Activated naive CD8-positive, alpha-beta T cell (primary cell): ENCODE measurements around the gene GPR42.

Experiments used
- H3K27ac Mint-ChIP-seq: one replicate; pipeline ENCODE4 v1.8.0; 2021; ENCODE audit warnings: mixed read lengths
- H3K27me3 Mint-ChIP-seq: one replicate; pipeline ENCODE4 v1.8.0; 2021; ENCODE audit warnings: mixed read lengths
- H3K36me3 Mint-ChIP-seq: one replicate; pipeline ENCODE4 v1.8.0; 2021; ENCODE audit warnings: mixed read lengths
- H3K4me1 Mint-ChIP-seq: one replicate; pipeline ENCODE4 v1.8.0; 2021; ENCODE audit warnings: low read depth, mixed read lengths
- H3K4me3 Mint-ChIP-seq: one replicate; pipeline ENCODE4 v1.8.0; 2021; ENCODE audit warnings: mild to moderate bottlenecking, mixed read lengths
- H3K9me3 Mint-ChIP-seq: one replicate; pipeline ENCODE4 v1.8.0; 2021; ENCODE audit warnings: low read depth, mixed read lengths

GPR42 gene, protein sequence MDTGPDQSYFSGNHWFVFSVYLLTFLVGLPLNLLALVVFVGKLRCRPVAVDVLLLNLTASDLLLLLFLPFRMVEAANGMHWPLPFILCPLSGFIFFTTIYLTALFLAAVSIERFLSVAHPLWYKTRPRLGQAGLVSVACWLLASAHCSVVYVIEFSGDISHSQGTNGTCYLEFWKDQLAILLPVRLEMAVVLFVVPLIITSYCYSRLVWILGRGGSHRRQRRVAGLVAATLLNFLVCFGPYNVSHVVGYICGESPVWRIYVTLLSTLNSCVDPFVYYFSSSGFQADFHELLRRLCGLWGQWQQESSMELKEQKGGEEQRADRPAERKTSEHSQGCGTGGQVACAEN

DNA sequence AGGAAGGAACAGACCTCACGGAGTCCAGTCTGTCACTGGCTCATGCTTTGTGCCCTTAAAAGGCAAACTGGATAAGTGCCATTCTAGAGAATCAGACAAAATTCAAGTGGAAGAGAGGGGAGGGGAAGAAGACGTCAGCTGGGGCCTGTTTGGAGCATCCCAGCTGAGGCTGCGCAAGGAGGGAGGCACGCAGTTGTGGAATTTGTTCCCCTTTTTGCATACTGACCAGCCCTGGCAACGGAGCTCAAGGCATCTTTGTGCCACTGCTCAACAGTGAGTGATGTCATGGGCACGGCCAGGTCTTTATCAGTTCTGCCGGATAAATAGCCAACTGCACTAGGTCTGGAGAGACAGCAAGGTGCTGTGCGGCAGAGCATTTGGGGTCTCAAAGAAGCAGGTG lies at the start of gene GPR42:
GPR42 (plus strand) TSS at position 347 of the 400 bp plus-strand sequence. CDS start 292 bp downstream, outside the sequence.
- H3K9me3 Mint-ChIP-seq = no peaks in the 10 kb centered on the region
- H3K4me3 Mint-ChIP-seq = no peak within 1 kb of the TSS
- no peaks in the 10 kb centered on the region for H3K36me3 Mint-ChIP-seq
- no peak within 1 kb of the TSS for H3K27ac Mint-ChIP-seq
- peaks cover 6% of the 10 kb centered on the region for H3K27me3 Mint-ChIP-seq
- H3K4me1 Mint-ChIP-seq = no peaks in the 10 kb centered on the region

DNA sequence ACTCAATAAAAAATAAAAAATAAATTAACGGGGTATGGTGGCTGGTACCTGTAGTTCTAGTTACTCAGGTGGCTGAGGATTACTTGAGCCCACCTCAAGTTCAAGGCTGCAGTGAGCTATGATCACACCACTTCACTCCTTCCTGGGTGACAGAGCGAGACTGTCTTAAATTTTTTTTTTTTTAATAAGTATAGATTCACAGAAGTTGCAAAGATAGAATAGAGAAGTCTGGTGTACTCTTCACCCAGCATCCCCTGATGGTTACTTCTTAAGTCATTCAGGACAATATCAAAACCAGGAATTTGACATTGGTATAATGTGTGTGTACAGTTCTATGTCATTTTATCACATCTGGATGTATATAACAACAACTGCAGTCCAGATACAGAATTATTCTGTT lies 49.6 kb upstream of the GPR42 start:
- H3K4me1 Mint-ChIP-seq = peaks cover 8% of the 10 kb centered on the region
- no peak overlapping the region for H3K4me3 Mint-ChIP-seq
- no peak overlapping the region for H3K27ac Mint-ChIP-seq
- no peaks in the 10 kb centered on the region for H3K27me3 Mint-ChIP-seq
- H3K36me3 Mint-ChIP-seq = peaks cover 2% of the 10 kb centered on the region
- H3K9me3 Mint-ChIP-seq = peaks cover 7% of the 10 kb centered on the region

DNA sequence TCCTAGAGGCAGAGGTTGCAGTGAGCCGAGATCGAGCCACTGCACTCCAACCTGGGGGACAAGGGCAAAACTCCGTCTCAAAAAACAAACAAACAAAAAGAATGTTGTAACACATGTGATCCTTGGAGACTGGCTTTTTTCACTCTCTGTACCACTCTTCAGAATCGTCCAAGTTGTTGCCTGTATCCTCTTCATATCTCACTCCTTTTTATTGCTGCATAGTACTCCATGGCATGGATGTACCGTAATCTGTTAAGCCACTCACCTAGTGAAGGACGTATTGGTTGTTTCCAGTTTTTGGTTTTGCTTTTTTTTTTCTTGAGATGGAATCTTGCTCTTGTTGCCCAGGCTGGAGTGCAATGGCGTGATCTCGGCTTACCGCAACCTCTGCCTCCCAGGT lies 48.9 kb upstream of the GPR42 start:
- H3K36me3 Mint-ChIP-seq = peaks cover 2% of the 10 kb centered on the region
- no peak overlapping the region for H3K27ac Mint-ChIP-seq
- peaks cover 7% of the 10 kb centered on the region for H3K9me3 Mint-ChIP-seq
- H3K4me1 Mint-ChIP-seq = peaks cover 8% of the 10 kb centered on the region
- no peaks in the 10 kb centered on the region for H3K27me3 Mint-ChIP-seq
- no peak overlapping the region for H3K4me3 Mint-ChIP-seq

DNA sequence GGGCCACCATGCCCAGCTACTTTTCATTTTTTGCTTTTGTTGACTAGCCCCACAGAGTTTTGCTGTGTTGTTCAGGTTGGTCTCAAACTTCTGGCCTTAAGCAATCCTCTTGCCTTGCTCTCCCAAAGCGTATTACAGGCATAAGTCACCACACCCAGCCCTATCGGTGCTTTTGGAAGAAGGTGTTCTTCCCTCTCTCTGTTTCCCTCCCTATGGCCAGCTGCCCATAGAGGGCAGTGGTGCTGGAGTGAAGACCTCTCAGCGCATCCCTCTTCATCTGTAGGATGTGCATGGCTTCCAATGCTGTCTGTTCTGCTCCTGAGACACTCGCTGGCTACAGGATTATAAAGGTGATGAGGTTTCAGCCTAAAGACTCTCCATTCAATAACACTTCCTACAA lies 43.2 kb upstream of the GPR42 start:
- Mint-ChIP-seq H3K4me1 (peaks cover 10% of the 10 kb centered on the region), H3K27ac (no peak overlapping the region), H3K27me3 (peaks cover 2% of the 10 kb centered on the region), H3K4me3 (no peak overlapping the region), H3K9me3 (peaks cover under 1% of the 10 kb centered on the region), H3K36me3 (no peaks in the 10 kb centered on the region)

DNA sequence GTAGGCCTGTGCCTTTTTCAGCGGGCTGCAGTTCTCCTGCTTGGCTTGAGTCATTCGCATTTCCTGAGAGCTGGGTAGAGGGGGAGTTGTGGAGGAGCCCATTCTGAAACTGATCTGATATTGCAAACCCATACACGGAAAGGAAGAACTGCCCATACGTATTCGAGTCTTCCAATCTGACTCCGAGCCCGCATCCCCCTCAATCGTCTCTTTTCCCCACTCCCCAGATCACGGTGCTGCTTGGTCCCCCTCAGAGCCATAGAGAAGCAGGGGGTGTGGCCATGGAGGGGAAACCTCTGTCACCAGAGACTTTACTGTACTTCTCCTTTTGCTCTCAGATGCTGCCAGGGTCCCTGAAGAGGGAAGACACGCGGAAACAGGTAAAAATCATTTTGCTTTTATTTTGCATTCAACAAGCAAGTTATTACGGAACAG lies 42.0 kb upstream of the GPR42 start, which contains the start of gene CD22:
CD22 (plus strand) TSS at position 337 of the 435 bp plus-strand sequence. CDS start 2,854 bp downstream, outside the sequence.
- Mint-ChIP-seq H3K4me3 (no peak within 1 kb of the TSS), H3K27me3 (peaks cover 2% of the 10 kb centered on the region), H3K4me1 (peaks cover 19% of the 10 kb centered on the region), H3K36me3 (no peaks in the 10 kb centered on the region), H3K27ac (no peak within 1 kb of the TSS), H3K9me3 (no peaks in the 10 kb centered on the region)

DNA sequence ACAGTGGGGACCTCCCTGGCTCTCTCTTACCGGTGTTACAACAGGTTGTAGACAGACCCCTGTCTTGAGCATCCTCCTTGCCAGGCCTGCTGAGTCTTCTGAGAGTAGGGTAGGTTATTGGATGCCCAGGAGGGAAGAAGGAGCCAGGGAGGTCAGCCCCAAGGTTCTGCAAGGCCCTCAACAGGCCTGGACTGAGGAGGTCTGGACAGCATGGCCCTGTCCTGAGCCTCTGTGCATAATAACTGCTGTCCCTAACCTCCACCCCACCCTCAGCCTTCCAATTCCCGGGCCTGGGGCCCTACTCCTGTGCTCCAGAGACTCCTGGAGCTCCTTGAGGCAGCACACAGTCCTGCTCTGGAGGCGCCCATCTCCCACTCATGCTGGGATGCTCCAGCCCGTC lies 41.5 kb upstream of the GPR42 start:
- H3K27me3 Mint-ChIP-seq = peaks cover 2% of the 10 kb centered on the region
- H3K9me3 Mint-ChIP-seq = no peaks in the 10 kb centered on the region
- H3K27ac Mint-ChIP-seq = no peak overlapping the region
- peaks cover 19% of the 10 kb centered on the region for H3K4me1 Mint-ChIP-seq
- no peaks in the 10 kb centered on the region for H3K36me3 Mint-ChIP-seq
- H3K4me3 Mint-ChIP-seq = no peak overlapping the region

DNA sequence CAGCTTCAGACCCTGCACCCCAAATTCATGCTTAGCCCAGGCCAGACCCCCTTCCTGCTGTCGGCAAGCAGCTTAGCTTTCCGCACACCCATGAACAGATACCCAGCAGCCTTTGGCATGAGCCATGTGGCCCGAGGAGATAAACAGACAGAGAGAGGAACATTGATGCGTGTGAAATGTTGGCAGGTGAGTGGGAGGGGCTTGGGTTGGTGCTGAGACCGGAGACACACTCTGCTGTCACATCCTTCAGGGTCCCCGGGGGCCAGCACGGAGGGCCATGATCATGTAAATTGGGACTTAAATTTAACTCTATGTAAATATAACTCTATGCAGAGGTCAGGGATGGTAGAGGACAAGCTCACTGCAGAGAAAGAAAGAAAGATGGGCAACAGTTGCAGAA lies 40.4 kb upstream of the GPR42 start:
- no peak overlapping the region for H3K27ac Mint-ChIP-seq

DNA sequence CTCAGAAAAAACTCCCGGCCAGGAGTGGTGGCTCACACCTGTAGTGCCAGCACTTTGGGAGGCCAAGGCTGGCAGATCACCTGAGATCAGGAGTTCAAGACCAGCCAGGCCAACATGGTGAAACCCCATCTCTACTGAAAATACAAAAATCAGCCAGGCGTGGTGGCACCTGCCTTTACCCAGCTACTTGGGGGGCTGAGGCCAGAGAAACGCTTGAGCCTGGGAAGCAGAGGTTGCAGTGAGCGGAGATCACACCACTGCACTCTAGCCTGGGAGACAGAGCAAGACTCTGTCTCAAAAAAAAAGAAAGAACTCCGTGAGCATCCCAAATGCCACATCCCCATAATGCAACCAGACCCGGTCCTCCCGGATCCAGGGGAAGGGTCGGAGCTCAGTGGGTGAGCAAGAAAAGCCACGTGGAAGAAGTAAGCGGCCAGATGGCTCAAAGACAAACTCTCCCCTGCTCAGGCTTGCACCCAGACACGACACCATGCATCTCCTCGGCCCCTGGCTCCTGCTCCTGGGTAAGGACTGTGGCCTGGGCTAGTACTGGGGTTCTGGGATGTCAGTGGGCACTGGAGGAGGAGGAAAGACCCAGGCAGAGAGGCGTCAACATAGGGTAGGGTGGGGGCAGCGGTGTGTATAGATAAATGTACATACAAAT lies 39.2 kb upstream of the GPR42 start:
- no peak overlapping the region for H3K4me3 Mint-ChIP-seq
- no peak overlapping the region for H3K27ac Mint-ChIP-seq
- no peaks in the 10 kb centered on the region for H3K9me3 Mint-ChIP-seq
- H3K27me3 Mint-ChIP-seq = peaks cover 2% of the 10 kb centered on the region
- H3K36me3 Mint-ChIP-seq = no peaks in the 10 kb centered on the region
- peaks cover 19% of the 10 kb centered on the region for H3K4me1 Mint-ChIP-seq

More for the DNA sequence above, 40.4 kb upstream of the GPR42 start:
- Mint-ChIP-seq H3K36me3 (no peaks in the 10 kb centered on the region), H3K9me3 (no peaks in the 10 kb centered on the region), H3K4me1 (peaks cover 19% of the 10 kb centered on the region), H3K4me3 (no peak overlapping the region), H3K27me3 (peaks cover 2% of the 10 kb centered on the region)

DNA sequence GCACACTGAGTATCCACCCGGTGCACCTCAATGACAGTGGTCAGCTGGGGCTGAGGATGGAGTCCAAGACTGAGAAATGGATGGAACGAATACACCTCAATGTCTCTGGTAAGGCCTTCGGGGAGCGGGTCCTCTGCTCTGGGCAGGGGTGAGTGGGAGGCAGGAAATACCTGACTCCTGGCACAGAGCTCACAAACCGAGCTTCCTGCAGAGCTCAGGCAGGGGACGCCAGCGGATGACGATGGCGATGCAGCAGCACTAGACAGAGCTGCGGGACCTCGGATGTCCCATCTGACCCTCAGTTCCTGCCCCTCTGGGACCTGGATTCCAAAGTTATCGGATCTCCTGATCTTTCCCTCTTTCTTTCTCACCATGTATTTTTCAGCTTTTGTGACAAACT lies 38.1 kb upstream of the GPR42 start:
- Mint-ChIP-seq H3K9me3 (no peaks in the 10 kb centered on the region), H3K4me1 (peaks cover 19% of the 10 kb centered on the region), H3K36me3 (no peaks in the 10 kb centered on the region), H3K27me3 (peaks cover 2% of the 10 kb centered on the region), H3K27ac (no peak overlapping the region), H3K4me3 (peak overlapping the region; percentile 32)

GRCh38 chr19:35334144-35334753 lies 36.6 kb upstream of the GPR42 start:
- Mint-ChIP-seq H3K4me1 (peaks cover 14% of the 10 kb centered on the region), H3K9me3 (no peaks in the 10 kb centered on the region), H3K4me3 (no peak overlapping the region), H3K27me3 (peaks cover 2% of the 10 kb centered on the region), H3K27ac (no peak overlapping the region), H3K36me3 (no peaks in the 10 kb centered on the region)

DNA sequence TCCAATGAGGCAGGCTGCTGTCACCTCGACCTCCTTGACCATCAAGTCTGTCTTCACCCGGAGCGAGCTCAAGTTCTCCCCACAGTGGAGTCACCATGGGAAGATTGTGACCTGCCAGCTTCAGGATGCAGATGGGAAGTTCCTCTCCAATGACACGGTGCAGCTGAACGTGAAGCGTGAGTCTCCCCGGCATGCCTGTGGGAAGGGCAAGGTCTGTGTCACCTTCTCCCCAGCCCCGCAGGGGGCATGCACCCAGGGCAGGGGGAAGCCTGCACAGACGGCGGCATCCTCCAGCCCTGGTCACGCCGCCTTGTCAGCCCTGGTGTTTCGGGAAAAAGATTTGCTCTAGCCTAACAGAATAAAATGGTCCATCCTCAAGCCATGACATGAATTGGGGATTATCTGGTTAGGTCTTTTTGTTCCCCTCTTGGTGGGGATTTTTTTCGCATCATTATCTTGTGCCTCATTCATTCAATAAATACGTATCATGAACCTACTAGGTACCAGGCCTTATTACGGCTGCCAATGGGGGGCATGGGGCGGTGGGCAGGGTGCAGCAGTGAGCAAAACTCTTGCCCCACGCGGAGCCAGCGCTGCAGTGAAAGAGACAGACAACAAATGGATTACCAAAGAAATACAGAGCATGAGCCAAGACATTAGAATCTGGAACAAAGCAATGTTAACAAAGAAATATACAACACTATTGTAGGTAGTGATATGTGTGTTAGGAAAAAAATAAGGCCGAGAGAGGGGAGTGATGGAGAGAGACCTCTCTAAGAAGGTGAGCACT lies 34.5 kb upstream of the GPR42 start:
- no peak overlapping the region for H3K27ac Mint-ChIP-seq
- H3K36me3 Mint-ChIP-seq = no peaks in the 10 kb centered on the region
- no peaks in the 10 kb centered on the region for H3K27me3 Mint-ChIP-seq
- H3K9me3 Mint-ChIP-seq = no peaks in the 10 kb centered on the region
- H3K4me1 Mint-ChIP-seq = peaks cover 12% of the 10 kb centered on the region
- H3K4me3 Mint-ChIP-seq = no peak overlapping the region

DNA sequence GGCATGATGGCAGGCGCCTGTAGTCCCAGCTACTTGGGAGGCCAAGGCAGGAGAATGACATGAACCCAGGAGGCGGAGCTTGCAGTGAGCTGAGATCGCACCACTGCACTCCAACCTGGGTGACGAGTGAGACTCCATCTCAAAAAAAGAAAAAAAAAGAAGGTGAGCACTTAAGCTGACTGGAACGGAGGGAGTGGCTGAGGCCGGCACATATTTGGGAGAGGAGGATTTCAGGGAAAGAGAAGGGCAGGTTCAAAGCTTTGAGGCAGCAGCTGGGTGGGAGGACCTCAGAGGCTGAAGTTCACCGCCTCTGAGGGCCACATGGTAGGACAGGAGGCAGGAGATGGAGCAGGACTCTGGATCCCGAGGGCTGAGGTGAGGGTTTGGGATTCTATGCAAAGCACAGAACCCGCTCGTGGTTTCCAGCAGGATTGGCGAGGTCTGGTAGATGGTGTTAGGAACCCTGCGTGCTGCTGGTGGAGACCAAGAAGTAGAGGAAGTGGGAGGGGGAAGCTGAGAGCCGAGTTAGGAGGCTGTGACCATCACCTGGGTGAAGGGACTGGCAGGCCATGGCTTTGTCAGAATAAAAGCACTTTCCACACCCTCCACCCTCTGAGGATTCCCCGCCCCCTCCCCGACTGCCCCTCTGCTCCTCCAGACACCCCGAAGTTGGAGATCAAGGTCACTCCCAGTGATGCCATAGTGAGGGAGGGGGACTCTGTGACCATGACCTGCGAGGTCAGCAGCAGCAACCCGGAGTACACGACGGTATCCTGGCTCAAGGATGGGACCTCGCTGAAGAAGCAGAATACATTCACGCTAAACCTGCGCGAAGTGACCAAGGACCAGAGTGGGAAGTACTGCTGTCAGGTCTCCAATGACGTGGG lies 33.5 kb upstream of the GPR42 start:
- Mint-ChIP-seq H3K36me3 (no peaks in the 10 kb centered on the region), H3K4me1 (peaks cover 12% of the 10 kb centered on the region), H3K27ac (peak overlapping the region; percentile 28), H3K9me3 (no peaks in the 10 kb centered on the region), H3K27me3 (peaks cover under 1% of the 10 kb centered on the region), H3K4me3 (no peak overlapping the region)

- Mint-ChIP-seq H3K9me3 (no peaks in the 10 kb centered on the region), H3K4me3 (no peak overlapping the region), H3K27me3 (peaks cover 2% of the 10 kb centered on the region), H3K36me3 (no peaks in the 10 kb centered on the region), H3K27ac (no peak overlapping the region), H3K4me1 (peaks cover 7% of the 10 kb centered on the region)
Measured at GRCh38 chr19:35337984-35338296, 32.9 kb upstream of the GPR42 start.

DNA sequence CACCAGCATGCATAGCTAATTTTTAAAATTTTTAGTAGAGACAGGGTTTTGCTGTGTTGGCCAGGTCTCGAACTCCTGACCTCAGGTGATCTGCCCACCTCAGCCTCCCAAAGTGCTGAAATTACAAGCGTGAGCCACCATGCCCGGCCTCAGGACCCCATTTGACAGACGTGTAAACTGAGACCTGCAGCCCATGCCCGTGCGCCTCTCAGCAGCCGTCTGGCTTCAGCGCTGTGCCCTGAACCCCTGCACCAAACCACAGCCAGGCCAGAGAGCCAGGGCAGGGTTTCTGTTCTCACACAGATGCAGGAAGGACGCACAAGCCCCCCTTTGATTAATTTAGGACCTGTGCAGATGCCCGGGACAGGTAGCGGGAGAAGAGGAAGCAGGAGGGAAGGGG lies 30.4 kb upstream of the GPR42 start:
- Mint-ChIP-seq H3K4me1 (no peaks in the 10 kb centered on the region), H3K27ac (no peak overlapping the region), H3K27me3 (peaks cover 2% of the 10 kb centered on the region), H3K36me3 (no peaks in the 10 kb centered on the region), H3K9me3 (no peaks in the 10 kb centered on the region), H3K4me3 (no peak overlapping the region)
